Head of caudate nucleus (tissue), 42 donors: ENCODE data around the gene SMARCC1.

Experiments used
- DNase-seq, 42 donors: peaks; one replicate each; pipeline versions ENCODE4 v3.0.0 to v3.0.0-alpha.2; 2020 to 2021; ENCODE audit warnings: mixed read lengths in 7 of 42
- intact Hi-C: fragments of 100-400 bp; cut with DNase I; formaldehyde crosslinking; loops from one replicate; pipeline ENCODE4 v1.15.0; 2022

SMARCC1 gene

GRCh38 chr3:47652142-47652541 is 129.6 kb downstream of the SMARCC1 start:
- no peak for DNase-seq
- intact Hi-C loops = no loop called here

- intact Hi-C loops = no loop called here
- no peak for DNase-seq
These were observed 131.4 kb downstream of the SMARCC1 start for GRCh38 chr3:47650294-47650693.

- no peak for DNase-seq
- intact Hi-C loops = no loop called here
These were observed 134.1 kb downstream of the SMARCC1 start for GRCh38 chr3:47647550-47647949.

GRCh38 chr3:47646362-47646761 is 135.3 kb downstream of the SMARCC1 start:
- intact Hi-C loops = no loop called here
- DNase-seq = no peak

GRCh38 chr3:47645551-47645950 is 136.1 kb downstream of the SMARCC1 start:
- intact Hi-C loops = no loop called here
- DNase-seq = no peak

GRCh38 chr3:47643092-47643491 is 138.6 kb downstream of the SMARCC1 start:
- intact Hi-C loops = no loop called here
- DNase-seq = no peak

GRCh38 chr3:47641739-47642138 is 140.0 kb downstream of the SMARCC1 start:
- no peak for DNase-seq
- intact Hi-C loops = no loop called here

- DNase-seq = no peak
- intact Hi-C loops = no loop called here
These were observed 144.8 kb downstream of the SMARCC1 start for GRCh38 chr3:47636921-47637320.

GRCh38 chr3:47636225-47636624 is 145.5 kb downstream of the SMARCC1 start:
- intact Hi-C loops = no loop called here
- no peak for DNase-seq

- no peak for DNase-seq
- intact Hi-C loops = no loop called here
These were observed 146.2 kb downstream of the SMARCC1 start for GRCh38 chr3:47635536-47635935.

GRCh38 chr3:47634996-47635395 is 146.7 kb downstream of the SMARCC1 start:
- intact Hi-C loops = no loop called here
- peak in 41 of 42 donors; percentile 23 to 81 (median 55) for DNase-seq

- intact Hi-C loops = no loop called here
- DNase-seq = no peak
These were observed 150.9 kb downstream of the SMARCC1 start for GRCh38 chr3:47630810-47631209.

- intact Hi-C loops = no loop called here
- no peak for DNase-seq
These were observed 151.9 kb downstream of the SMARCC1 start for GRCh38 chr3:47629770-47630169.

GRCh38 chr3:47628426-47628825 is 153.3 kb downstream of the SMARCC1 start:
- no peak for DNase-seq
- intact Hi-C loops = no loop called here

- intact Hi-C loops = no loop called here
- no peak for DNase-seq
These were observed 158.8 kb downstream of the SMARCC1 start for GRCh38 chr3:47622671-47623461.

- intact Hi-C loops = no loop called here
- DNase-seq = peak in 1 of 42 donors; percentile 14
These were observed 164.3 kb downstream of the SMARCC1 start for GRCh38 chr3:47617086-47618010.

- DNase-seq = no peak
- intact Hi-C loops = no loop called here
These were observed 166.9 kb downstream of the SMARCC1 start for GRCh38 chr3:47614788-47615187.

GRCh38 chr3:47613722-47614121 is 168.0 kb downstream of the SMARCC1 start:
- DNase-seq = peak in 27 of 42 donors; percentile 10 to 67 (median 39)
- intact Hi-C loops = no loop called here

- intact Hi-C loops = no loop called here
- no peak for DNase-seq
These were observed 168.8 kb downstream of the SMARCC1 start for GRCh38 chr3:47612879-47613278.

GRCh38 chr3:47612178-47612577 is 169.5 kb downstream of the SMARCC1 start:
- DNase-seq = no peak

More at GRCh38 chr3:47612178-47612577, 169.5 kb downstream of the SMARCC1 start:
- intact Hi-C loops = no loop called here
